Lower leg skin (tissue), 3 donors: ENCODE data around the gene VEZF1.

Source experiments
- CTCF ChIP-seq, 3 donors: fragments of 450-650 bp; IDR thresholded peaks; one replicate each; pipeline ENCODE4 v1.5.1; 2016; ENCODE audit warnings: antibody characterized with exemption in 3 of 3, mild to moderate bottlenecking in 3 of 3, moderate library complexity in 2 of 3
- POLR2A ChIP-seq, 2 donors: fragments of 450-650 bp; IDR thresholded peaks; one replicate each; pipeline ENCODE4 v1.6.1; 2016 to 2017; ENCODE audit warnings: antibody characterized with exemption in 2 of 2, mild to moderate bottlenecking in 1 of 2, moderate library complexity in 1 of 2

GRCh38 chr17:57994436-57994835 is 6.4 kb upstream of the VEZF1 start:
- no peak for TF ChIP-seq CTCF (IDR thresholded peaks at IDR 0.05)
- TF ChIP-seq POLR2A (IDR thresholded peaks at IDR 0.05) = no peak
